Chondrocyte (in vitro differentiated cells): Measurements from ENCODE around the gene RBAK. TPM values are rescaled to one million over a fixed set of nuclear protein-coding genes. Genes with fewer than 3 reads are reported as not detected.

Experiments used
- DNase-seq: peaks from one replicate; pipeline ENCODE4 v3.0.0; 2021; ENCODE audit warnings: mixed read lengths, low spot score
- H3K27ac Mint-ChIP-seq: one replicate; pipeline ENCODE4 v1.8.0; 2021; ENCODE audit warnings: mild to moderate bottlenecking, moderate library complexity, mixed read lengths; ENCODE audit not compliant: unreplicated experiment
- H3K27me3 Mint-ChIP-seq: 2 replicates; pipeline ENCODE4 v1.8.0; 2021; ENCODE audit warnings: low read depth, mixed read lengths
- H3K36me3 Mint-ChIP-seq: 2 replicates; pipeline ENCODE4 v1.8.0; 2021; ENCODE audit warnings: low read depth, mixed read lengths
- H3K4me1 Mint-ChIP-seq: 2 replicates; pipeline ENCODE4 v1.8.0; 2021; ENCODE audit warnings: low read depth, mild to moderate bottlenecking, mixed read lengths
- H3K4me3 Mint-ChIP-seq: one replicate; pipeline ENCODE4 v1.8.0; 2021; ENCODE audit warnings: mild to moderate bottlenecking, moderate library complexity, mixed read lengths; ENCODE audit not compliant: unreplicated experiment
- H3K9me3 Mint-ChIP-seq: 2 replicates; pipeline ENCODE4 v1.8.0; 2021; ENCODE audit warnings: low read depth, mixed read lengths
- long read RNA-seq: library from polyadenylated mRNA; stranded (forward); transcript quantifications from one replicate; pipeline ENCODE4 v2.0.0, GENCODE V29; 2021
- total RNA-seq: library from RNA; stranded (reverse); gene quantifications from 3 replicates; pipeline ENCODE4 v1.2.1, GENCODE V29; 2021
- TF ChIP-seq, protein P1 (sequence below): fragments of 200-600 bp; sonication (generic); IDR thresholded peaks from 2 replicates; pipeline ENCODE4 v1.5.0; 2021; ENCODE audit warnings: antibody characterized with exemption, mild to moderate bottlenecking, moderate library complexity

The RBAK gene
- total RNA-seq, result 9.9 to 13.1 TPM (median 10.0 TPM) in 3 replicates
- long read RNA-seq, result 0 reads

- TF ChIP-seq, protein P1, sequence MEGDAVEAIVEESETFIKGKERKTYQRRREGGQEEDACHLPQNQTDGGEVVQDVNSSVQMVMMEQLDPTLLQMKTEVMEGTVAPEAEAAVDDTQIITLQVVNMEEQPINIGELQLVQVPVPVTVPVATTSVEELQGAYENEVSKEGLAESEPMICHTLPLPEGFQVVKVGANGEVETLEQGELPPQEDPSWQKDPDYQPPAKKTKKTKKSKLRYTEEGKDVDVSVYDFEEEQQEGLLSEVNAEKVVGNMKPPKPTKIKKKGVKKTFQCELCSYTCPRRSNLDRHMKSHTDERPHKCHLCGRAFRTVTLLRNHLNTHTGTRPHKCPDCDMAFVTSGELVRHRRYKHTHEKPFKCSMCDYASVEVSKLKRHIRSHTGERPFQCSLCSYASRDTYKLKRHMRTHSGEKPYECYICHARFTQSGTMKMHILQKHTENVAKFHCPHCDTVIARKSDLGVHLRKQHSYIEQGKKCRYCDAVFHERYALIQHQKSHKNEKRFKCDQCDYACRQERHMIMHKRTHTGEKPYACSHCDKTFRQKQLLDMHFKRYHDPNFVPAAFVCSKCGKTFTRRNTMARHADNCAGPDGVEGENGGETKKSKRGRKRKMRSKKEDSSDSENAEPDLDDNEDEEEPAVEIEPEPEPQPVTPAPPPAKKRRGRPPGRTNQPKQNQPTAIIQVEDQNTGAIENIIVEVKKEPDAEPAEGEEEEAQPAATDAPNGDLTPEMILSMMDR, result peak; percentile 27
- H3K9me3 Mint-ChIP-seq, result peaks cover 9% of the 10 kb centered on the region
- peak within 1 kb of the TSS; percentile 93 for H3K4me3 Mint-ChIP-seq
- peak within 1 kb of the TSS; percentile 93 for H3K27ac Mint-ChIP-seq
- peaks cover 15% of the 10 kb centered on the region for H3K4me1 Mint-ChIP-seq
- no peaks in the 10 kb centered on the region for H3K27me3 Mint-ChIP-seq
- H3K36me3 Mint-ChIP-seq, result peaks cover 19% of the 10 kb centered on the region
- DNase-seq, result peak; percentile 98
Observed at GRCh38 chr7:5045558-5046396, at the start of gene RBAK. TSS of gene RBAK (plus strand) at chr7:5045860. CDS start at chr7:5048077, 2,217 bp downstream.

GRCh38 chr7:4996696-4997222, 48.9 kb upstream of the RBAK start:
- Mint-ChIP-seq H3K27ac (no peak overlapping the region), H3K4me3 (no peak overlapping the region), H3K36me3 (peaks cover 36% of the 10 kb centered on the region), H3K9me3 (no peaks in the 10 kb centered on the region), H3K27me3 (no peaks in the 10 kb centered on the region), H3K4me1 (no peaks in the 10 kb centered on the region)
- no peak for DNase-seq
- TF ChIP-seq, protein P1, result no peak

- no peaks in the 10 kb centered on the region for H3K9me3 Mint-ChIP-seq
- DNase-seq, result no peak
- H3K4me1 Mint-ChIP-seq, result no peaks in the 10 kb centered on the region
- no peak overlapping the region for H3K27ac Mint-ChIP-seq
- no peaks in the 10 kb centered on the region for H3K27me3 Mint-ChIP-seq
- H3K4me3 Mint-ChIP-seq, result no peak overlapping the region
- peaks cover 35% of the 10 kb centered on the region for H3K36me3 Mint-ChIP-seq
- TF ChIP-seq, protein P1, result no peak
Observed at GRCh38 chr7:4998244-4998643, 47.4 kb upstream of the RBAK start.

DNA sequence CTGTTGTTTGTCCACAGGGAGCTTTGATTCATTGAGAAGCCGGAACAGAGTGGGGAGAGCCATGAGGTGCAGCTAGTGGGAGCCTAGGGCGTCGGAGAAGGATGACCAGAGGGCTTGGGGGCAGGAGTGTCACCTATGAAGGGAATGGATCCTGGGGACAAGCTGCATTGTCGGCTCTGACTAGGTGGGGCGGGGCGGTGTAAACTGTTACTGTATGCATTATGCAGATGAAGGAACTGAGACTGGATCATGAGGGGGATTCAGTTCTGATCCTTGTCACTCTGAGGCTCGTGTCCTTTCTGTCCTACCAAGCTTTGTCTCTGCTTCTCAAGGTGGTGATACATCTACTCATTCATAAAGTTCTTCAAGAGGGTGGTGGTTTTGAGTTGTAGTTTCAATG, 46.8 kb upstream of the RBAK start:
- DNase-seq, result no peak
- no peak overlapping the region for H3K4me3 Mint-ChIP-seq
- no peak overlapping the region for H3K27ac Mint-ChIP-seq
- H3K27me3 Mint-ChIP-seq, result no peaks in the 10 kb centered on the region
- H3K9me3 Mint-ChIP-seq, result no peaks in the 10 kb centered on the region
- TF ChIP-seq, protein P1, result no peak
- H3K36me3 Mint-ChIP-seq, result peaks cover 35% of the 10 kb centered on the region
- H3K4me1 Mint-ChIP-seq, result no peaks in the 10 kb centered on the region

GRCh38 chr7:4999369-4999950, 46.2 kb upstream of the RBAK start:
- DNase-seq, result no peak
- H3K9me3 Mint-ChIP-seq, result no peaks in the 10 kb centered on the region
- H3K27me3 Mint-ChIP-seq, result no peaks in the 10 kb centered on the region
- no peaks in the 10 kb centered on the region for H3K4me1 Mint-ChIP-seq
- TF ChIP-seq, protein P1, result no peak
- peaks cover 36% of the 10 kb centered on the region for H3K36me3 Mint-ChIP-seq
- H3K4me3 Mint-ChIP-seq, result no peak overlapping the region
- no peak overlapping the region for H3K27ac Mint-ChIP-seq
